GM12892 (cell line): ENCODE measurements around the gene WDR17.

ENCODE experiments used
- DNase-seq: peaks from one replicate; pipeline ENCODE4 v3.0.0; 2011; ENCODE audit not compliant: insufficient read length
- FAIRE-seq: peaks from 2 replicates; lab custom pipeline; 2011; peaks lifted over from hg19 to GRCh38; lab: Jason Lieb, UNC
- POLR2A ChIP-seq: IDR thresholded peaks from 2 replicates; pipeline ENCODE4 v1.6.1; 2011; ENCODE audit warnings: low read depth, low read length, control low read depth
- POLR2AphosphoS5 ChIP-seq: IDR thresholded peaks from 2 replicates; pipeline ENCODE4 v1.6.1; 2011; ENCODE audit warnings: low read depth, low read length, control low read depth
- TAF1 ChIP-seq: IDR thresholded peaks from 2 replicates; pipeline ENCODE4 v1.6.1; 2011; ENCODE audit warnings: low read depth, mild to moderate bottlenecking, control low read depth, low read length, borderline replicate concordance

The WDR17 gene

GRCh38 chr4:176099314-176099713, 33.7 kb downstream of the WDR17 start:
- DNase-seq, result no peak
- TF ChIP-seq POLR2AphosphoS5 (no peak), TAF1 (no peak), POLR2A (no peak)
- FAIRE-seq, result no peak

- no peak for DNase-seq
Measured at GRCh38 chr4:176102414-176103063, 36.9 kb downstream of the WDR17 start.

GRCh38 chr4:176107695-176108094, 42.1 kb downstream of the WDR17 start:
- TF ChIP-seq POLR2A (no peak), TAF1 (no peak), POLR2AphosphoS5 (no peak)
- DNase-seq (no peak), FAIRE-seq (no peak)

More at GRCh38 chr4:176102414-176103063, 36.9 kb downstream of the WDR17 start:
- TF ChIP-seq POLR2A, result no peak
- TF ChIP-seq POLR2AphosphoS5, result no peak
- TF ChIP-seq TAF1, result no peak
- FAIRE-seq, result no peak

- DNase-seq, result peak; percentile 5
- TF ChIP-seq POLR2AphosphoS5 (no peak), POLR2A (no peak), TAF1 (no peak)
- FAIRE-seq, result peak; percentile 86
Measured at GRCh38 chr4:176123710-176124407, 58.2 kb downstream of the WDR17 start.

- DNase-seq (no peak), FAIRE-seq (no peak)
- TF ChIP-seq TAF1 (no peak), POLR2A (no peak), POLR2AphosphoS5 (no peak)
Measured at GRCh38 chr4:176125063-176125462, 59.4 kb downstream of the WDR17 start.

- FAIRE-seq (no peak), DNase-seq (no peak)
- TF ChIP-seq POLR2A (no peak), POLR2AphosphoS5 (no peak), TAF1 (no peak)
Measured at GRCh38 chr4:176134670-176135069, 69.0 kb downstream of the WDR17 start.

GRCh38 chr4:176137631-176138030, 72.0 kb downstream of the WDR17 start:
- TF ChIP-seq TAF1 (no peak), POLR2A (no peak), POLR2AphosphoS5 (no peak)
- DNase-seq (no peak), FAIRE-seq (no peak)

GRCh38 chr4:176139518-176139917, 73.9 kb downstream of the WDR17 start:
- DNase-seq (no peak), FAIRE-seq (no peak)
- no peak for TF ChIP-seq TAF1
- no peak for TF ChIP-seq POLR2AphosphoS5
- TF ChIP-seq POLR2A, result no peak

GRCh38 chr4:176142253-176142652, 76.6 kb downstream of the WDR17 start:
- FAIRE-seq, result peak; percentile 5
- DNase-seq, result no peak
- TF ChIP-seq TAF1, result no peak
- TF ChIP-seq POLR2A, result no peak
- no peak for TF ChIP-seq POLR2AphosphoS5

GRCh38 chr4:176149680-176150355, 84.2 kb downstream of the WDR17 start:
- no peak for TF ChIP-seq POLR2A
- no peak for TF ChIP-seq POLR2AphosphoS5
- no peak for TF ChIP-seq TAF1
- DNase-seq, result no peak
- no peak for FAIRE-seq

GRCh38 chr4:176150356-176150682, 84.7 kb downstream of the WDR17 start:
- DNase-seq (no peak), FAIRE-seq (no peak)
- TF ChIP-seq POLR2AphosphoS5, result no peak
